HG02852 (cell line): ENCODE results near the gene ICAM2.

Experiments used
- ATAC-seq: cut with Tn5 transposase; IDR thresholded peaks from one replicate; pipeline ENCODE4 v1.9.1; 2021; ENCODE audit warnings: mild to moderate bottlenecking, moderate library complexity; ENCODE audit not compliant: unreplicated experiment

ICAM2 gene

GRCh38 chr17:64045176-64045575, 24.7 kb upstream of the ICAM2 start:
- ATAC-seq = no peak

GRCh38 chr17:64042700-64043485, 22.5 kb upstream of the ICAM2 start:
- no peak for ATAC-seq

GRCh38 chr17:64041912-64042311, 21.5 kb upstream of the ICAM2 start:
- ATAC-seq = no peak

DNA sequence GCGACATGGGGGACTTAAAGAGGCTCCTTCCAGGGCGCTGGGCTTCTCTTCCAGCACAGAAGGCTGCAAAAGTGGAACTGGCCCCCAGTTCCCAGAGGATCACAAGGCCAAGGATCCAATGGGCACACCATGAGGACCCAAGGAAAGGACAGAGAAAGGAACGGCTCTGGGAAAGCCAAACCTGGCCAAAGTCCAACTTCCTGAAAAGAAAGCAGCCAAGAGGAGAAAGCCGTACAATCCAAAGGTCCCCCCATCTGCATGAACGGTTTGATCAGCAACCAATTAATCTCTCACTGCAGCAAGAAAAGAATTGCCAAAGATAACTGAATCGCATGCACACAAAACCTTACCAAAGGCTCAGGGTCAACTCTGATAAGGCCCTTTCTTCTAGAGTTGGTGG, 19.8 kb upstream of the ICAM2 start:
- ATAC-seq = no peak

- no peak for ATAC-seq
These were observed 18.6 kb upstream of the ICAM2 start for GRCh38 chr17:64039106-64039400.

- no peak for ATAC-seq
These were observed 18.1 kb upstream of the ICAM2 start for GRCh38 chr17:64038331-64039105.

- ATAC-seq = no peak
These were observed 17.4 kb upstream of the ICAM2 start for GRCh38 chr17:64037802-64038201.

GRCh38 chr17:64037180-64037579, 16.7 kb upstream of the ICAM2 start:
- ATAC-seq = no peak

- ATAC-seq = no peak
These were observed 15.9 kb upstream of the ICAM2 start for GRCh38 chr17:64036198-64036922.

GRCh38 chr17:64032081-64032480, 11.6 kb upstream of the ICAM2 start:
- no peak for ATAC-seq

GRCh38 chr17:64028874-64029464, 8.5 kb upstream of the ICAM2 start:
- no peak for ATAC-seq

DNA sequence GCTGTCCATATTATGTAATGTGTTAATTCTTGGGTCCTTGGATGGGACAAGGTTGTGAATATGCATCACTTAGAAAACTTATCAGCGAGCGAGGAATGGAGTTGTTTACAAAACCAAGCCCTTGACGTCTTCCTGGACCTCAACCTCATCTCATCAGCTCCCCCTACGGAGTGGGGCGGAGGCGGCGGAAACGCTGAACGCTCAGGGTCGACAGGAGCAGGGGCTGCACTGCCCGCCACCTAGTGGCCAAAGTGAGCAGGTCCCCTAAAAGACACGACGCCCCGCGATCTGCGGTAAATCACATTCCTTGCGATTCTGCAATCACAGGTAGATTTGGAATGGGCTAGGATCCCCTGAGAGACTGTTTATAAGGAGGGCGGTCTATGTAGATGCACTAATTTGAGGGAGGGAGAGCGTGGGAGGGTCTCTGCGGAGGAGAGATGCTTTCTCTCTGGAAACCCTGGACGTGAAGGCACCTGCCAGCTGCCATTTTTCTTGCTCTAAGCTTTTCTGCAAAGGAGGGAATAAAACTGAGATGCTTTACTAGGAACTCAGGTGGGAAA, 5.4 kb upstream of the ICAM2 start:
- ATAC-seq = peak; percentile 62

DNA sequence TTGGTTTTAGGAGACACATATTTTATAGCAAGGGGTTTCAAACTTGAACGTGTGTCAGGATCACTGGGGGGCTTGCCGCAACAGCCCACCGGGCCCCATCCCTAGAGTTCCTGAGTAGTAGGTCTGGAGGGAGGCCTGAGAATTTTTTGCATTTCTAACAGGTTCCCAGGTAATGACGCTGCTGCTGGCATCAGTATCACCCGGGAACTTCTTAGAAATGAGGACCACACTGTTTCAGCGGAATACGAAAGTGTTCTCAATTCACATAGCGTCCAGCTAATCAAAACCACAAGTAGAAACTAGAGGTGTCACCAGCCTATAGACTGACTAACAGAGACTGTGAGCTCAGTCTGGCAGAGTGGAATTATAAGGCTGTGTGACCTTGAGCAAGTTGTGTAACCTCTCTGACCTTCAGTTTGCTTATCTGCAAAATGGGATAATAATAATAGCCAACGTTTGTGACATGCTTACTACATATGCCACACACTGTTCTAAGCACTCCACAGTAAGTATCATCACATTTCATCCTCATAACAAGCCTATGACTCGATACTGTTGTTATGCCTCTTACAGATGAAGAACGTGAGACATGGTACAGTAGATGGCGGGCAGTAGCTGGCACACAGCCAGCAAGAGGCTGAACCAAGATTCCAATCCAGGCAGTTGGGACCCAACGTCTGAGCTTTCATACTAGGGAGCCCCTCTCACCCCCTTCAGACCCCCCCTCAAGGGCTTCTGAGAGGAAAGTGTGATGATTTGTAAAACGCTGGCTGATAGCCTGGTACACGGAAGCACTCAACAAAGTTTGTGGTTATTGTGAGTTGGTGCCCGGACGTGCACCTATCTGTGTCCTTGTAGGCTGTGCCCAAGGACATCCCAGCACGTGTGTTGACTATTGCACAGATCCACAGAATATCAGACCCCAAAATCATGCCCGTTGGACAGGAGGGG, 4.6 kb upstream of the ICAM2 start:
- no peak for ATAC-seq

GRCh38 chr17:64024215-64024654, 3.8 kb upstream of the ICAM2 start:
- no peak for ATAC-seq

DNA sequence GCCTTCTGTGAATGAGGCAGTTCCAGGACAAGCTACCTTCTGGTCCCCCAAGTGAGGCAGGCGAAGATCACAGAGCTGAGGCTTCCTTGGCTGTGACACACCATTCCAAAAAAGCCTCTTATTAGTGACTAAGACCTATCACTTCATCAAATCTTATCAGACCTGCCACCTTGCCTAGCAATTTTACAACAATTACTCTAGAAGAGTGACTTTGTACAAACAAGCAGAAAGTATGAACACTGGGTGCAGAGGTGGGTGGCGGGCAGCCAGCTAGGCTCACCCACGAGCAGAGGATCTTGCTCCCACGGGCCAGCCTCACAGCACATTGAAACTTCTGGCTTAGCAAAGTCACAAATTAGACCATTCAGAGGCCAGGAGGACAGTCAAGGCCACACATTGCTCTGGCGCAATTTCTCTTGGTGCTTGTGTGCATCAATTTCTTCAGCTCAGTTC, 2.2 kb upstream of the ICAM2 start:
- ATAC-seq = no peak

- peak; percentile 9 for ATAC-seq
These were observed 877 bp downstream of the ICAM2 start for GRCh38 chr17:64019551-64019961.

- no peak for ATAC-seq
These were observed 3.0 kb downstream of the ICAM2 start for GRCh38 chr17:64017381-64017980.

- no peak for ATAC-seq
These were observed 3.5 kb downstream of the ICAM2 start for GRCh38 chr17:64016974-64017373.

GRCh38 chr17:64016231-64016784, 4.1 kb downstream of the ICAM2 start:
- ATAC-seq = no peak
